NCI-H526 treated with DMSO at 0.1 percent for 48 hours (cell line): Measurements from ENCODE around the gene STX12.
A peak's percentile ranks its signal among the peaks of the same experiment; 100 is the strongest.
"Not testable (repeated sequence)": the region's sequence is repeated elsewhere in the genome, so short reads cannot be mapped to it uniquely, and the experiment has no call there.

Experiments used
- DNase-seq: peaks from one replicate; lab custom pipeline; 2025; lab: John Stamatoyannopoulos, UW

STX12 gene

DNA sequence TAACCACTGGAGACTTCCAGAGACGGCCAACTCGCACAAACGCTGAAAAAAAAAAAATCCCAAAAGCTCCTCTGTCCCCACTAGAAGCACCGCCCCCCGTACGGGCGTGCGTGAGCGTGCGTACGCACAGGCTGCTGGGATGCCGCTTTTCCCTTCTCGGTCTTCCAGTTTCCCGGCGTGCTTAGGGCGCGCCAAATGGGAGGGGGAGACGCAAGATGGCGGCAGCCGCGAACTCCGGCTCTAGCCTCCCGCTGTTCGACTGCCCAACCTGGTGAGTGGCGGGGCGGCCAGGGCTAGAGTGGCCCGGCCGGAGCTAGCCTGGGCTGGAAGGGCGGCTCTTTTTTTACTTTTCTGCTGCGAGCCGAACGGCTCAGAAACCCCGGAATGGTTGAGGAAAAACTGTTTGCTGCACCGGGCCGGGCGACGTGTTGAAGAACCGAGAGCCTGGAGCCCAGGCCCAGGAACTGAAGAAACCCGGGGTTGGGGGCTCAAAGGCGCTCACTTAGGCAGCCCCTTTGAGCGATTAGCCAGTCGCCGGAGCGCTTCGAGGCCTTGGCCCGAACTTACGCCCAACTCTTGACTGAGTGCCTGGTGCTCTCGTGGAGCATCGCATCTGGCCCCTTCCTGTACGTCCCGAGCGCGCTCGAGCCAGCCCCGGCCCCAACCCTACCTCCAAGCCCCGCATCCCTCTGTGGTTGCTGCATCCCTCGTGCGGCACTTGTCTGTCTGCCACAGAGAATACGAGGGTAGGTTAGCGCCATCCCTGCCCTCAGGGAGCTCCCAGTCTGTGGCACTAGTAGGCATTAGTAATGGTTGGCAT is 57.8 kb downstream of the STX12 start, which contains the start of gene PPP1R8:
Gene PPP1R8 (plus strand): TSS at position 162 of the 820 bp plus-strand sequence. CDS start 54 bp downstream, at position 216.
- DNase-seq, result peak; percentile 93

DNA sequence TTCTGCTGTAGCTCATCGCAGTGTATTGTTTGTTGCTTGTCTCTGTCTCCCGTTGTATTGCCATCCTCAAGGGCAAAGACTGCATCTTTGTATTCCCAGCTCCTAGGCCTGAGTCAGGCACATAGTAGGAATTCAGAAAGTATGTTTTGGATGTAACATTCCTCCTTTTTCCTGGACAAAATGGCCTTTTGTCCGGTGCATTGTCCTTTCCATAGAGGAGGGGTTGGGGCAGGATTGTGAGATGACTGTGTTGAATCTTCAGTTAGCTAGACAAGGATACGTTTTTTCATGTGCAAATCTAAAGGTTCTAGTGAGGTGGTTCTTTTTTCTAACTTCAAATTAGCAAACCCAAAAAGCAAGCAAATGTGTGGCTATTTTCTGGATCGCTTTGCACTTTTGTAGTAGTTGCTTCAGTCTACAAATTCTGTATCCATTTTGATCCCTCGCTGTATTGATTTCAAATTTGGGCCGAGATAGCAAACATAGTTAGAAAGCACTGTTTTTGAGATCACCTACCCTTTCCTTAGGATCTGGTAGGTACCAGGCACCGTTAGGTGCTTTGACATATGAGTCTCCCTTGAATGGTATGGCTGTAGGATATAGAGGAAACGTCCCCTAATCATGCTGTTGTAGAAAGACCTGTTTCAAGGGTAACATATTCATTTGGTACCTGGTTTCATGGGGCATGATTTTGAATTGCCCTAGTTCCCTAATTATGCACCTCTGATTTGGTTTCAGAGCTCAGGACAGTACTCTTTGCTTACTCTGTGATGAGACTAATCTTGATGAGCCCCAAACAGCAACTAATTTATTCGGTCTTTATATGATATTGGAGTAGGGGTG is 58.8 kb downstream of the STX12 start:
- no peak for DNase-seq

DNA sequence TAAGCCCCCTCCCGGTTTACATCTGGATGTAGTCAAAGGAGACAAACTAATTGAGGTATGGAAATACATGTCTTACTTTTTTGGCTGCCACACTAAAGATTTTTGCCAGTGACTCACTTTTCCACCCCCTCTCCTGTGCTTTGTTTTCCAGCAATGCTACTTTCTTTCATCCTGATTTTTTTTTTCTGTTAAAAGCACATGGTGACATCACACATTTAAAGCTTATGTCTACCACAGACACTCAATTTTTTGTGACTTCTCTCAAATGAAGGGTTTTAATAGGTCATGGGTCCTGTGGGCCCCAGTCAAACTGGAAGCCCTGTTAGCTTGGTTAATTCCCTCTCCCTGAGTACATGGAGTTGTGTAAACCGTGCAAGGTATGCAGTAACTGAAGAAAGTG is 59.7 kb downstream of the STX12 start:
- DNase-seq, result no peak

DNA sequence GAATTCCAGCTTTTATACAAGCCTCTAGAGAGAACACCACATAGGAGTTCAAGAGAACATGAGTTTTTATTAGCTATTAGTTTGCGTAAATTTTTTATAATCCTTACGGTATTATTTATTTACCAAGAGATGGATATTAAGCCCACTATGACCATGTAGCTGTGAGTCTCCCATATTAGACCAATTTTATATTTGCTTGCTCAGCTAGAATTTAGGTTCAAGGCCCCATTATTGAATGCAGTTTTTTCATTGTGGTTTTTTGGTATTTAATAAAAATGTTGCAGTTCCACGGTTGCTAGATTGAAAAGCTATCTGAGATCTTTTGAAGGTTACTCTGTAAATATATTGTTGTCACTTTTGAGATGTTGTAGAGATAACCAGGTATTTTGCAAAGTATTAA is 60.5 kb downstream of the STX12 start:
- DNase-seq, result no peak

DNA sequence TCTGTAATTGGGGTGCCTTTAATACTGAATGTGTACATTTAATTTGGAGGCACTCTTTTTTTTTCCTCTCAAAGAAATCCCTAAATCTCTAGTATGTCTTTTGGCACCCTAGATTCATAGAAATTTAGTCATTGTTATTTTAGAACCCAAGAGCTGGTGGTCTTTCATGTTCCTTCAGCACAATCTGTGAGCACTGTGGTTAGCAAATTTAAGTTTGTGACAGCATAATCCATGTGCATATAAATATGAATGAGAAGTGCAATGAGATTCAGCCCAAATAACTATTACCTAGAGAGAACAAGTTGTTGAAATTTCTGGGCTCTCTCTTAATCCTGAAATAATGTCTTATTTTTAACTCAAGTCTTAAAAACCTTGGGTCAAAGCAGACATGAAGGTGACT is 62.0 kb downstream of the STX12 start:
- no peak for DNase-seq

DNA sequence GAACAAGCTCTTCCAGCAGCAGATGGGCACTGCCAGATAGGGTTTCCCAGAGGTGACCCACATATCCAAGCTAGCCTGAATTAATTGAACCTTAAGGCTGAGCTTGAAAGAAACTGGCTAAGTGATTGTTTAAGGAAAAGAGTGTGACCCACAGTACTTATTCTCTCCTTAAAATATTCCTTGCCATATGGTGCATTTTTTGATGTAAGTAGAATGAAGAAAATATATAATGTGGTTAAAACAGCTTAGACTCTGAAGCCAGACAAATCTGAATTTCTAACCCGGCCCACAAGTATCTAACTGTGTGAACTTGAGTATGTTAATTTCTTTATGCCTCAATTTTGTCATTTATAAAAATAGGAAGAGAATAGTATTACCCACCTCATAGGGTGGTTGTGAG is 62.5 kb downstream of the STX12 start:
- no peak for DNase-seq

DNA sequence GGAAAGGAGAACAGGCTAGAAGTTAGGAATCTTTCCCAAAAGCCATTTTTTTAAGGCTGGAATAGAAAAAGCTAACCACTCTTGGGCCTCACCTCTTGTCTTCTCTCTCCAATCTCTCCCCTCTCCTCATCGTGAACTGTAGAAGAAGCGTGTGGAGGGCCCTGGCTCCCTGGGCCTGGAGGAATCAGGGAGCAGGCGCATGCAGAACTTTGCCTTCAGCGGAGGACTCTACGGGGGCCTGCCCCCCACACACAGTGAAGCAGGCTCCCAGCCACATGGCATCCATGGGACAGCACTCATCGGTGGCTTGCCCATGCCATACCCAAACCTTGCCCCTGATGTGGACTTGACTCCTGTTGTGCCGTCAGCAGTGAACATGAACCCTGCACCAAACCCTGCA is 76.9 kb downstream of the STX12 start:
- DNase-seq, result no peak

DNA sequence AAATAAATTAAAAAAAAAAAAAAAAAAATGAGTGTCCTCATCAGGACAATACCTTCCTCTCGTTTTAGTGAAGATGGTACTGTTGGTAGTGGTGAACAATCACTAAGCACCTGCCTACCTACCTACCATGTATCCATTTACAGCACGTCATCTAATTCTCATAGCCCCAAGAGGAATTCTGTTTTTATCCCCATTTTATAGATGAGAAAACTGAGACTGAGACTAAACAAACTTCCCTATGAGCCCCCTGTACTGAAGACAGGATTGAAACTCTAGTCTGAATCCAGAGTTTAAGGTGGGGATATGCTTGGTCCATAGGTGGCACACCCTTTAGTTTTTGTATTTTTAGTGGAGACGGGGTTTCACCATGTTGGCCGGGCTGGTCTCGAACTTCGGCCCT is 82.1 kb downstream of the STX12 start:
- no peak for DNase-seq

DNA sequence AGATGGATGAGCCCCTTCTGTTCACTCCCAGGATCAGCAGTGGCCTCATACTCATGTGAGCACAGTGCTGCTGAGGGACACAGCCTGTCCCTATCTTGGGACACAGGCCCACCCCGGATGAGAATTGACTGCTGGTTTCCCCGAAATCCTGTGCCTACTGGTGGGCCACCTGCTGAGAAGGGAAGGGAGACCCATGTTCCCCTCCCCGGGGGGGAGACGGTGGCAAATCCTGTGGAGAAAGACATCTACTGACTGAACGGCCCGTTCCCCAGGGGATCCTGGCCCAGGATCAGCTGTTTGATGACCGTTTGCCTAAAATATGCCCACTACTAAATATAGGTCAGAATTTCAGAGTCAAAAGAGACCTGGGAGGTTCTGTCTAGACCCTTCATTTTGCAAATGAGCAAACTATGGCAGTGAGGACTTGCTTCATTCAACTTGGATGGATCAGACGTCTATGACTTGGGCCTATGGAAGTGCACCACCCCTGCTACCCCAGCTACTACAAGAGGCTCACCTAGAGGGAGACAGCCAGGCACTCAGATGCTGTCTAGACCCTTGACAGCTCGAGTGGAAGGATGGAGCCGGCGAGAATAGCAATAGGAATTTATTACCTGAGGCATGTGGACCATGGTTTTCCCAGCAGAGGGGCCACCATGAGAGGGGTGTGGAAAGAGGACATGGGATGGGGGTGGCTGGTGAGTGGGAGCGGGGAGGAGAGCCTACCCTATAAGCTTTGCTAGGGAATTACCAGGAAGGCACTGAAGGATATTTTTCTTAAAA is 83.7 kb downstream of the STX12 start:
- no peak for DNase-seq

DNA sequence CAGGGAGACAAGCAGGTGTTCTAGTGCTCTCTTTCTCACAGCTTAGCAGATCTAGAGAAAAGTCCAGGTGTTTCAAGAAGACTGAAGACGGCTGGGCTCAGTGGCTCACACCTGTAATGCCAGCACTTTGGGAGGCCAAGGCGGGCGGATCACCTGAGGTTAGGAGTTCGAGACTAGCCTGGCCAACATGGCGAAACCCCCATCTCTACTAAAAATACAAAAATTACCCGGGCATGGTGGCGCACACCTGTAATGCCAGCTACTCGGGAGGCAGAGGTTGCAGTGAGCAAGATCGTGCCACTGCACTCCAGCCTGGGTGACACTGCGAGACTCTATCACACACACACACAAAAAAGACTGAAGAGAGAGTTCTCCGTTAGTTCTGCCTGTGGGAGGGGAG is 84.5 kb downstream of the STX12 start:
- not testable (repeated sequence) for DNase-seq

DNA sequence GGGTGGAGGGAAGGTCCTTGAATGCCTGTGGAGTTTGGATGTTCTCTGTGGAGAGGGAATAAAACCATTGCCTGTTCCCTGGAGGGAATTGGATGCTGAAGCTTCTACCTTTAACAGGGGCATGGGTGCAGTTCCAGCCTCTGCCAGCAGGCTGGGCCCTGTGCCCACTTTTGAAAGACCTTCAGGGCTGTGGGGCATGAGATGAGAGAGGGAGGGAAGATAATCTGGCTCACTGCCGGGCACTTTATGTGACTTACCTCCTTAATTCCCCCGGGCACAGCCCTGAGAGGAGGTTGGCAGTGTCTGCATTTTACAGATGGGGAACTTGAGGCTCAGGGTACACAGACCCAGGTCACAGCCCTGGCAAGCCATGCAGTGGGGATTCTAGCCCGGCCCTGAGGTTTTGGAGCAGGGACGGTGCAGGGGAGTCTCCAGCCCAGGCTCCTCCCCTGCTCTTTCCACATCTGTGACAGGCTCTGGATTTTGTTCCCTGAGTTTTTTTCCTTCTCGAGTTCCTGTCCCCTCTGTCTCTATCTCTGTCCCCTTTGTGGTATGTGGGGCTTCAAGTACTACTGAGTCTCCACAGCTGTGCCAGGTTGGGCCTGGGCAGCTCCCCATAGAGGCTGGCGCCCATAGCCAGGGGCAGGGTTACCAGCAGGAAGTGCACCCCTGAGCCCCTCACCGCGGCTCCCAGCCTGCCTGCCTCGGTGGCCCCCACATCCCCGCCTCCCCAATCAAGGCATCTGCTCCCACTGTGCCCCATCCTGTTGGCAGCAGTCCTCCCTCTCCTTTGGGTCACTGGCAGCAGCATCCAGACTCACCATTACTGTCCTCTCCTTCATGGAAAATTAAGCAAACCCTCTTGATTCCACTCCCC is 85.3 kb downstream of the STX12 start:
- peak; percentile 46 for DNase-seq

DNA sequence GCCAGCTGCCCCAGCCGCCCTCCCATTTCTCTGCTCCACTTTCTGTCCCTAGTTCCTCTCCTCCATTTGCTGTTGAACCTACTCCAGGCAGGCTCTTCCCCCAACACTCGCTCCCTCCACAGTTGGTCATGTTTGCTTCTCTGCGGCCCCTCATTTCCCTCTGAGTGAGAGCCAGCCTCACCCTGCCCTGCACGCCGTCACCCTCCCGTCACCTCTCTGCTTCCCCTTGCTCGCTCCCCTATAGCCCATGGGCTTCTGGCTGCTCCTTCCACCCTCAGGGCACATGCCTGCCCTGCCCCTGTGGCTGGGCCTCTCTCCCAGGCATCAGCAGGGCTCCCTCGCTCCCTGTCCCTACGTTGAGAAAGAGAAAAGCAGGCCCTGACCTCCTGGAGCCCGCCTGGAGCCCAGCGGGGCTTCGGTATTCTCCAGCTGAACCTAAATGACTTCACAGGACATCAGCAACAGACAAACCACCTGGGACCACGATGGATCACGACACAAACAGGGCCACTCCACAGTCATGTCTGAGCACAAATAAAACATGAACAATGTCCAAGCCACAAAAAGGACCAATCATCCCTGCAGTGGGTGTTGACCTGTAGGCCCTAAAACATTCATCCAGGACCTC is 86.0 kb downstream of the STX12 start:
- DNase-seq, result no peak

DNA sequence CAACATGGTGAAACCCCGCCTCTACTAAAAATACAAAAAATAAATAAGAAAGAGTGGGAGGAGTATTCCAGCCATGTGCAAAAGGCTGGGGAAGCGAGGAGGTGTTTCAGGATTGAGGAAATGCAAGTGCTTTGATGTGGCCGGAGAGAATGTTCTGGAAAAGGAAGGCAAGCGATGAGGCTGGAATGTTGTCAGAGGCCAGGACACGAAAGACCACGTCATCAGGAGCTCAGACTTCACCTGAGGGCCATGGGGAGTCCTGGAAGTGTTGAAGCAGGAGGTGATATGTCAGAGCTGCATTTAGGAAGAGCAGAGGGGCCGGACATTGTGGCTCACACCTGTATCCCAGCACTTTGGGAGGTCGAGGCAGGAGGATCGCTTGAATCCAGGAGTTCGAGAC is 88.4 kb downstream of the STX12 start:
- no peak for DNase-seq

DNA sequence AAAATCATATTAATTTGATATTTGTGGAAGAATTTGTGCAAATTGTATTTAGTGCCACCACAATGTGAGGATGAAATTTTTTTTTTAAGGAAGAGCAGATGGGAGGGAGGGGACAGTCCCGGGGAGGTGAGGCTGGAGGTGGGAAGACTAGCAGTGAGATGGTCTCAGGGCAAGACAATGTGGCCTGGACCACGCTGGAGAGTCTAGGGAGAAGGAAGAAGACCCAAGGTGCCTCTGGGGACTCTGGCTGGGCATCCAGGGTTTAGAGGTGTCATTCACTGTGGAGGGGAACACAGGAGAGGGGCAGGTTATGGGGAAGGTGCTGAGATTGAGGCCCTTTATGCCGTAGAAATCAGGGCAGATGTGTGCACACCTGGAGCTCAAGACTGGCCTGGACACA is 89.0 kb downstream of the STX12 start:
- DNase-seq, result no peak

DNA sequence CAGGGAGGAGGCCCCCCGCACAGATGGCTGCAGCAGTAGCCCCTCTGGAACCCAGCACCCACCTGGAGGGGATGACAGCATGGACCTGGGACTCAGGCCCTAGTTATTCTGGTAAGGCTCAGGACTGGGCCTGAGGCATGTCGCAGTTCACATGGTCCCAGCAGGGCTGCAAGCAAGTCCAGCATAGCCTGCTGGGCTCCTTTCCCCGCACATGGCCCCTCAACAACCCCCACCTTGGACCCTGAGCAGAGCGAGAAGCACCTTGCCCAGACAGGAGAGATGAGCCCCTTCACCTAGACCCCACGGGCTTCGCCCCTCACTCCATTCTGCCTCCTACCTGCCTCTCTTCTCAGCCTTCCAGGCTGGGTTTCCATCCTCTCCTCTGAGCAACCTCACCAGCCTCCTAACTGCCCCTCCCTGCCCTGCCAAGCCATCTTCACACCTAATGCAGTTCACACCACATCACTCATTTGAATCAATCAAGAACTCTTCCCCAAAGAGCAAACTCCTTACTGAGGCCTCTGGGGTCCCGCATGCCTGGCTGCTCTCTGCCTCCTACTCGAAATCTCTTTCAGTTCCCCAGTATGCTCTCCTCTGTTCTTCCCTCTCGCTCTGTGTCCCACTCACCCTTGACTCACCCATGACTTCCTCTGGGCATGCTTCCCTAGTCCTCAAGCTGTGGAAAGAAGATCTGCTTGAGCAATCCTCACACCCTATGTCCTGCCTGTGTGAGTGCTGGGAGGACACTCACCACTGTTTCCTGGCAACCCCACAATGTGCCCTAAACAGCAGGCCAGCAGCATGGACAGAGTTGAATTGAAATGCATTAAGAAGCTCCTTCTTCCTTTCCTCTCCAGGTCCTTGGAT is 89.9 kb downstream of the STX12 start:
- no peak for DNase-seq

DNA sequence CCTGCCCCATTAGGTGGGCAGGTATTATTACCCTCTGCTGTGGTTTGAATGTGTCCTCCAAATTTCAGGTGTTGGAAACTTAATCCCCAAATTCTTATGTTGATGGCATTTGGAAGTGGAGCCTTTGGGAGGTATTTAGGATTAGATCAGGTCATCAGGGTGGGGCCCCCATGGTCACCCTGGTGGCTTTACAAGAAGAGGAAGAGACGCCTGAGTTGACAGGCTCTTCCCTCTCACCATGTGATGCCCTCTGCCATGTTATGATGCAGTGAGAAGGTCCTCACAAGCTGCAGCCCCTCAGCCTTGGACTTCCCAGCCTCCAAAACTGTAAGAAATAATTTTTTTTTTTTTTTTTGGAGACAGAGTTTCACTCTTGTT is 90.5 kb downstream of the STX12 start:
- no peak for DNase-seq

DNA sequence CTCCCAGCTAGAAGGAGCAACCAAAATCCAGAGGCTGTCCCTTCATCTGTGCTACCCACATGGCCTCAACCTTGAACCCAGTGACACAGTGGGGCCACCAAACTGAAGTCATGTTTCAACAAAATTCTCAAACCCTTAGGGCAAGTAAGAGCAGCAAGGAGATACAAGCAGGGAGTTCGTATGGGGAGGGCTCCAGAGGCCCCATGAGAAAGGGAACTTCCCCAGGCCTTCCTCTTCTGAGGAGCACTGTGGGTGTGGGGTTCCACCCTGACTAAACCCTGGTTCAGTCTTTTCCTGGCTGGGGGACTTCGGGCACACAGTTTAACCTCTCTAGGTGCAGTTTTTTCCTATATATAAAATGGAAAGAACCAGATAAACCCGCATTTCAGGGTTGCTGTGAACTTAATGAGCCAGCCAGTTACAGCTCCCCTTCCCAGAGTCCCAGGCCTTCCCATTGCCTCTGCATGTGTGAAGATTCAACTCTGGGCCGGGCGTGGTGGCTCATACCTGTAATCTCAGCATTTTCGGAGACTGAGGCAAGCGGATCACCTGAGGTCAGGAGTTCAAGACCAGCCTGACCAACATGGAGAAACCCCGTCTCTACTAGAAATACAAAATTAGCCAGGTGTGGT is 91.4 kb downstream of the STX12 start:
- no peak for DNase-seq

DNA sequence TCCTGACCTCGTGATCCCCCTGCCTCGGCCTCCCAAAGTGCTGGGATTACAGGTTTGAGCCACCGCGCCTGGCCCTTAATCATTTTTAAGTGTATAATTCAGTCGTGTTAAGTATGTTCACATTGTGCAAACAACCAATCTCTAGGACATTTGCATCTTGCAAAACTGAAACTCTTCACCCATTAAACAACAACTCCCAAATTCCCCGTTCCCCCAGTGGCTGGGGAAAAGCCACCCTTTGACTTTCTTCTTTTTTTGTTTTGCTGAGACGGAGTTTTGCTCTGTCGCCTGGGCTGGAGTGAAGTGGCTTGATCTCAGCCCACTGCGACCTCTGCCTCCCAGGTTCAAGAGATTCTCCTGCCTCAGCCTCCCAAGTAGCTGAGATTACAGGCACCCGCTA is 92.8 kb downstream of the STX12 start:
- no peak for DNase-seq

DNA sequence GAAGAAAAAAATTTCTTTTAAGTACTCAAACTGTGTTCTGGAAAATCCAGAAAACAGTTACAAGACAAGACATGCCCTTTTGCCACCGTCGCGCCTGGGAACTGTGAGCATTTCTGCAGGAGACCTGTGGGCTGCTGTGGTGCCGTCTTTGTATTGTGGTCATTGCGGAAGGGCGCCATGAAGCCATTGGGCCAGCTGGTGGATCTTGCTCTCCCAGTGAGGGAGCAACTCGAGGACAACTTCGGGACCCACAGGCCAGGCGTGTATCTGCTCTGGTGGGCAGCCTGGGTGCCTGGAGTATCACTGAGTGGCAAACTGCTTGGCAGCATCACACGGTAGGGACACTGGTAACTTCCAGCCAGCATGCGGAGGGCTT is 95.5 kb downstream of the STX12 start:
- DNase-seq, result no peak
